GM21786 (cell line): ENCODE data around the gene OPCML.

Experiments used
- ATAC-seq: cut with Tn5 transposase; IDR thresholded peaks from one replicate; pipeline ENCODE4 v1.9.1; 2021; ENCODE audit not compliant: unreplicated experiment

OPCML gene

GRCh38 chr11:133305208-133305956 lies 226.9 kb downstream of the OPCML start:
- no peak for ATAC-seq

GRCh38 chr11:133303262-133303661 lies 229.0 kb downstream of the OPCML start:
- no peak for ATAC-seq

- no peak for ATAC-seq
Measured at GRCh38 chr11:133302056-133302455, 230.2 kb downstream of the OPCML start.

- ATAC-seq = no peak
Measured at GRCh38 chr11:133300666-133301065, 231.6 kb downstream of the OPCML start.

GRCh38 chr11:133291780-133292179 lies 240.5 kb downstream of the OPCML start:
- no peak for ATAC-seq

GRCh38 chr11:133285359-133285758 lies 246.9 kb downstream of the OPCML start:
- ATAC-seq = no peak

GRCh38 chr11:133284156-133284555 lies 248.1 kb downstream of the OPCML start:
- ATAC-seq = no peak

- ATAC-seq = no peak
Measured at GRCh38 chr11:133277886-133278285, 254.4 kb downstream of the OPCML start.

GRCh38 chr11:133271871-133272776 lies 260.2 kb downstream of the OPCML start:
- ATAC-seq = no peak

- no peak for ATAC-seq
Measured at GRCh38 chr11:133271206-133271605, 261.1 kb downstream of the OPCML start.

GRCh38 chr11:133269267-133269666 lies 263.0 kb downstream of the OPCML start:
- peak; percentile 97 for ATAC-seq

GRCh38 chr11:133266986-133267385 lies 265.3 kb downstream of the OPCML start:
- ATAC-seq = no peak

GRCh38 chr11:133265530-133266035 lies 266.7 kb downstream of the OPCML start:
- ATAC-seq = no peak

- no peak for ATAC-seq
Measured at GRCh38 chr11:133263332-133263731, 269.0 kb downstream of the OPCML start.

GRCh38 chr11:133258751-133259150 lies 273.6 kb downstream of the OPCML start:
- ATAC-seq = no peak

GRCh38 chr11:133254601-133255000 lies 277.7 kb downstream of the OPCML start:
- ATAC-seq = no peak

- no peak for ATAC-seq
Measured at GRCh38 chr11:133253570-133253969, 278.7 kb downstream of the OPCML start.

- no peak for ATAC-seq
Measured at GRCh38 chr11:133251841-133252240, 280.5 kb downstream of the OPCML start.

GRCh38 chr11:133249530-133249929 lies 282.8 kb downstream of the OPCML start:
- no peak for ATAC-seq

GRCh38 chr11:133249065-133249464 lies 283.2 kb downstream of the OPCML start:
- ATAC-seq = no peak

- no peak for ATAC-seq
Measured at GRCh38 chr11:133243832-133244231, 288.5 kb downstream of the OPCML start.
